ENCODE results near the gene SLCO3A1. TPM values are rescaled to one million over a fixed set of nuclear protein-coding genes. Genes with fewer than 3 reads are reported as not detected.

Gene SLCO3A1
- total and polyA plus RNA-seq, 2 of the 8 experiments (the other 6 are each of a cell fraction or from before 2014, with no cell fraction given) = 15.1 to 20.4 TPM

GRCh38 chr15:91970142-91970541, 116.6 kb downstream of the SLCO3A1 start:
- Histone ChIP-seq H4K5ac (ENCODE audit: insufficient read length, low read depth, low read length) (no peak overlapping the region), H3K4me1 (replicated peaks in 1 of 4; ENCODE audit: control insufficient read depth in 3 of 4, insufficient read depth in 4 of 4, low read length in 3 of 4) (peaks cover 2 to 4% (median 3%) of the 10 kb centered on the region in 4 experiments; a peak in 5 of 7 replicates), H3K4me3 (ENCODE audit: extremely low read depth in 1 of 4, insufficient read depth in 2 of 4, low read depth in 3 of 4, low read length in 4 of 4) (no peak overlapping the region), H3K14ac (ENCODE audit: insufficient read length) (no peak overlapping the region), H3K27me3 (replicated peaks in 1 of 4; ENCODE audit: control insufficient read depth in 3 of 4, extremely low read depth in 1 of 4, insufficient read depth in 3 of 4, low read length in 3 of 4) (no peaks in the 10 kb centered on the region), H3K79me1 (ENCODE audit: low read depth, low read length) (peaks cover under 1% of the 10 kb centered on the region), H4K8ac (ENCODE audit: extremely low read depth, insufficient read depth, low read length) (no peak overlapping the region), H2BK15ac (ENCODE audit: low read length) (no peak overlapping the region), H2BK12ac (ENCODE audit: low read depth, low read length) (no peak overlapping the region), H3K79me2 (ENCODE audit: control insufficient read depth in 1 of 2, insufficient read depth in 2 of 2, low read length in 2 of 2) (no peaks in the 10 kb centered on the region), H3K9me3 (ENCODE audit: insufficient read depth in 2 of 2, low read depth in 1 of 2, low read length in 1 of 2) (no peaks in the 10 kb centered on the region), H3K9ac (replicated peaks in 1 of 4; ENCODE audit: extremely low read depth in 1 of 4, low read depth in 3 of 4, low read length in 3 of 4) (no peak overlapping the region), H3K4me2 (ENCODE audit: insufficient read depth in 1 of 2, low read depth in 2 of 2, low read length in 2 of 2) (no peak overlapping the region), H4K20me1 (replicated peaks in 1 of 2; ENCODE audit: control insufficient read depth in 1 of 2, insufficient read depth in 2 of 2, low read length in 2 of 2) (no peaks in the 10 kb centered on the region), H3K36me3 (ENCODE audit: control insufficient read depth in 2 of 4, insufficient read depth in 4 of 4, low read length in 3 of 4) (no peaks in the 10 kb centered on the region), H2AFZ (ENCODE audit: low read length) (no peak overlapping the region), H3K18ac (ENCODE audit: extremely low read depth, low read length) (no peak overlapping the region), H3K23ac (ENCODE audit: insufficient read length) (no peak overlapping the region), H4K91ac (replicated peaks; ENCODE audit: insufficient read length, low read length) (no peak overlapping the region), H3K27ac (ENCODE audit: low read depth, low read length) (no peak overlapping the region), H2BK20ac (ENCODE audit: low read length) (no peak overlapping the region), H3K23me2 (ENCODE audit: low read depth, low read length) (no peaks in the 10 kb centered on the region), H2BK120ac (replicated peaks; ENCODE audit: low read depth, low read length) (no peak overlapping the region), H2AK5ac (ENCODE audit: low read depth, low read length) (no peak overlapping the region), H2BK5ac (ENCODE audit: low read depth, low read length) (no peak overlapping the region), H3K56ac (replicated peaks; ENCODE audit: insufficient read length, low read depth, low read length) (no peak overlapping the region), H3K4ac (replicated peaks; ENCODE audit: insufficient read length, low read depth, low read length) (no peak overlapping the region)
- ChIA-PET CTCF (ENCODE audit: partially characterized antibody) (interaction anchor here (0.9 to 5.5 kb wide), 9 partner anchors 10 to 116 kb away, joined by 3 to 79 read pairs (median 5); partner anchors contain the start of gene SLCO3A1), POLR2A (ENCODE audit: partially characterized antibody) (no interaction called here)
- DNase-seq (ENCODE audit: low read depth in 1 of 2, low spot score in 2 of 2) = no peak
- FAIRE-seq = no peak
- TF ChIP-seq POU5F1 (IDR thresholded peaks at IDR 0.05; ENCODE audit: low read depth, low read length) (no peak), POLR2AphosphoS5 (IDR thresholded peaks at IDR 0.05; ENCODE audit: low read depth, low read length) (no peak), SIX5 (IDR thresholded peaks at IDR 0.05; ENCODE audit: low read depth, low read length) (no peak), BRCA1 (IDR thresholded peaks at IDR 0.05; ENCODE audit: low read depth, low read length) (no peak), TBP (IDR thresholded peaks at IDR 0.05; ENCODE audit: low read depth, low read length) (no peak)
- 91% methylated on average over 7 of the region's 7 CpGs; no CpG with 5 or more reads in 1 of the 2 experiments for WGBS, 2 experiments (ENCODE audit: extremely low coverage in 1 of 2, insufficient coverage in 1 of 2, insufficient read length in 1 of 2, insufficient replicate concordance in 2 of 2, low coverage in 1 of 2, low lambda C conversion rate in 2 of 2, missing lambda C conversion rate in 1 of 2)
